ENCODE measurements around the gene OVAAL.

The OVAAL gene

GRCh38 chr1:180521474-180522212 is 37.1 kb upstream of the OVAAL start:
- TF ChIP-seq ELF4 (IDR thresholded peaks at IDR 0.05) (no peak), TARDBP (IDR thresholded peaks at IDR 0.05) (no peak), SUZ12 (IDR thresholded peaks at IDR 0.05) (no peak), LEF1 (IDR thresholded peaks at IDR 0.05; ENCODE audit: borderline replicate concordance) (no peak), FOXK2 (IDR thresholded peaks at IDR 0.05) (no peak), NFRKB (IDR thresholded peaks at IDR 0.05) (no peak), HDGF (IDR thresholded peaks at IDR 0.05; ENCODE audit: borderline replicate concordance) (no peak), PKNOX1 (IDR thresholded peaks at IDR 0.05) (no peak; the same call in 1 of the 2 replicates), L3MBTL2 (conservative IDR thresholded peaks at IDR 0.05) (no peak; the same call in 1 of the 2 replicates), ZNF384 (IDR thresholded peaks at IDR 0.05) (no peak), FOXA1 (IDR thresholded peaks at IDR 0.05) (no peak), CTBP1 (IDR thresholded peaks at IDR 0.05; ENCODE audit: borderline replicate concordance) (no peak), ARNT (IDR thresholded peaks at IDR 0.05) (no peak), FOXM1 (IDR thresholded peaks at IDR 0.05; ENCODE audit: borderline replicate concordance) (no peak), SP1 (IDR thresholded peaks at IDR 0.05) (no peak), BHLHE40 (IDR thresholded peaks at IDR 0.05; ENCODE audit: borderline replicate concordance) (no peak)
- POLR2A ChIA-PET, result interaction anchor here (8.9 kb wide), 1 partner anchor 19 kb away, joined by 46 read pairs; the partner anchor contains the start of gene ACBD6
- CTCF ChIA-PET, result interaction anchor here (0.6 kb wide), 2 partner anchors 10 to 623 kb away, joined by 3 read pairs; no protein-coding TSS in a partner anchor
- no peak for DNase-seq (ENCODE audit: extremely low spot score)

GRCh38 chr1:180522213-180522515 is 36.6 kb upstream of the OVAAL start:
- ChIA-PET POLR2A (interaction anchor here (8.9 kb wide), 1 partner anchor 20 kb away, joined by 46 read pairs; the partner anchor contains the start of gene ACBD6), CTCF (interaction anchor here (1.4 kb wide), 1 partner anchor 11 kb away, joined by 6 read pairs; no protein-coding TSS in a partner anchor)
- TF ChIP-seq ARNT (IDR thresholded peaks at IDR 0.05), result no peak
- TF ChIP-seq NFRKB (IDR thresholded peaks at IDR 0.05), result no peak
- no peak for TF ChIP-seq SP1 (IDR thresholded peaks at IDR 0.05)
- TF ChIP-seq CTBP1 (IDR thresholded peaks at IDR 0.05; ENCODE audit: borderline replicate concordance), result no peak
- TF ChIP-seq ELF4 (IDR thresholded peaks at IDR 0.05), result no peak
- TF ChIP-seq BHLHE40 (IDR thresholded peaks at IDR 0.05; ENCODE audit: borderline replicate concordance), result no peak
- TF ChIP-seq FOXK2 (IDR thresholded peaks at IDR 0.05), result no peak
- TF ChIP-seq FOXM1 (IDR thresholded peaks at IDR 0.05; ENCODE audit: borderline replicate concordance), result no peak
- TF ChIP-seq L3MBTL2 (conservative IDR thresholded peaks at IDR 0.05), result no peak
- TF ChIP-seq SUZ12 (IDR thresholded peaks at IDR 0.05), result no peak
- TF ChIP-seq LEF1 (IDR thresholded peaks at IDR 0.05; ENCODE audit: borderline replicate concordance), result no peak
- DNase-seq (ENCODE audit: extremely low spot score), result no peak

GRCh38 chr1:180524160-180524914 is 34.4 kb upstream of the OVAAL start:
- TF ChIP-seq FOXK2 (IDR thresholded peaks at IDR 0.05) (no peak), ELF4 (IDR thresholded peaks at IDR 0.05) (no peak), LEF1 (IDR thresholded peaks at IDR 0.05; ENCODE audit: borderline replicate concordance) (no peak), SUZ12 (IDR thresholded peaks at IDR 0.05) (no peak), L3MBTL2 (conservative IDR thresholded peaks at IDR 0.05) (no peak), SP1 (IDR thresholded peaks at IDR 0.05) (no peak), PKNOX1 (IDR thresholded peaks at IDR 0.05) (no peak), FOXA1 (IDR thresholded peaks at IDR 0.05) (no peak), HDGF (IDR thresholded peaks at IDR 0.05; ENCODE audit: borderline replicate concordance) (no peak), NFRKB (IDR thresholded peaks at IDR 0.05) (no peak), CTBP1 (IDR thresholded peaks at IDR 0.05; ENCODE audit: borderline replicate concordance) (no peak), FOXM1 (IDR thresholded peaks at IDR 0.05; ENCODE audit: borderline replicate concordance) (no peak), TARDBP (IDR thresholded peaks at IDR 0.05) (no peak), BHLHE40 (IDR thresholded peaks at IDR 0.05; ENCODE audit: borderline replicate concordance) (no peak), ZNF384 (IDR thresholded peaks at IDR 0.05) (no peak), ARNT (IDR thresholded peaks at IDR 0.05) (no peak)
- POLR2A ChIA-PET, result interaction anchor here (0.9 kb wide), 1 partner anchor 9 kb away, joined by 3 read pairs; no protein-coding TSS in a partner anchor
- CTCF ChIA-PET, result no interaction called here
- DNase-seq (ENCODE audit: extremely low spot score), result no peak

- no peak for TF ChIP-seq FOXA1 (IDR thresholded peaks at IDR 0.05)
- no peak for TF ChIP-seq BHLHE40 (IDR thresholded peaks at IDR 0.05; ENCODE audit: borderline replicate concordance)
- TF ChIP-seq FOXM1 (IDR thresholded peaks at IDR 0.05; ENCODE audit: borderline replicate concordance), result no peak
- no peak for TF ChIP-seq ELF4 (IDR thresholded peaks at IDR 0.05)
- TF ChIP-seq PKNOX1 (IDR thresholded peaks at IDR 0.05), result no peak
- no peak for TF ChIP-seq L3MBTL2 (conservative IDR thresholded peaks at IDR 0.05)
- TF ChIP-seq NFRKB (IDR thresholded peaks at IDR 0.05), result no peak
- TF ChIP-seq ZNF384 (IDR thresholded peaks at IDR 0.05), result no peak
- no peak for TF ChIP-seq ARNT (IDR thresholded peaks at IDR 0.05)
- TF ChIP-seq FOXK2 (IDR thresholded peaks at IDR 0.05), result no peak
- TF ChIP-seq LEF1 (IDR thresholded peaks at IDR 0.05; ENCODE audit: borderline replicate concordance), result no peak
- TF ChIP-seq TARDBP (IDR thresholded peaks at IDR 0.05), result no peak
- TF ChIP-seq SP1 (IDR thresholded peaks at IDR 0.05), result no peak
- ChIA-PET POLR2A (interaction anchor here (0.9 kb wide), 1 partner anchor 9 kb away, joined by 3 read pairs; no protein-coding TSS in a partner anchor), CTCF (no interaction called here)
- DNase-seq (ENCODE audit: extremely low spot score), result no peak
Measured at GRCh38 chr1:180524915-180525714, 33.6 kb upstream of the OVAAL start.

- CTCF ChIA-PET, result no interaction called here
- DNase-seq (ENCODE audit: extremely low spot score), result no peak
- POLR2A ChIA-PET, result no interaction called here
- TF ChIP-seq BHLHE40 (IDR thresholded peaks at IDR 0.05; ENCODE audit: borderline replicate concordance) (no peak), SP1 (IDR thresholded peaks at IDR 0.05) (no peak), TARDBP (IDR thresholded peaks at IDR 0.05) (no peak), ELF4 (IDR thresholded peaks at IDR 0.05) (no peak), CTBP1 (IDR thresholded peaks at IDR 0.05; ENCODE audit: borderline replicate concordance) (no peak)
Measured at GRCh38 chr1:180525715-180526039, 33.1 kb upstream of the OVAAL start.
